Cardiac muscle cell (in vitro differentiated cells and primary cell): ENCODE measurements around the gene FLNA. TPM values are rescaled to one million over a fixed set of nuclear protein-coding genes. Genes with fewer than 3 reads are reported as not detected.

Experiments
- DNase-seq, 2 donors: peaks; one replicate each; pipeline versions ENCODE4 v3.0.0 to v3.0.0-alpha.2; 2010 to 2017; ENCODE audit warnings: low read depth in 1 of 2, low spot score in 1 of 2
- H3K27ac ChIP-seq: fragments of 200-600 bp; sonication (generic); 2 replicates; pipeline ENCODE4 v1.5.1; 2016
- H3K27me3 ChIP-seq: fragments of 200-600 bp; sonication (generic); 2 replicates; pipeline ENCODE4 v1.6.0; 2016; ENCODE audit warnings: control low read depth
- H3K36me3 ChIP-seq: fragments of 200-600 bp; sonication (generic); 2 replicates; pipeline ENCODE4 v1.5.1; 2016; ENCODE audit warnings: control low read depth
- H3K4me1 ChIP-seq: fragments of 200-600 bp; sonication (generic); 2 replicates; pipeline ENCODE4 v1.8.1; 2017; ENCODE audit warnings: low read depth, mild to moderate bottlenecking, mixed run types
- H3K4me3 ChIP-seq: fragments of 200-600 bp; sonication (generic); 2 replicates; pipeline ENCODE4 v1.5.1; 2016; ENCODE audit warnings: mild to moderate bottlenecking
- H3K9me3 ChIP-seq: fragments of 200-600 bp; sonication (generic); 2 replicates; pipeline ENCODE4 v1.5.1; 2017; ENCODE audit warnings: low read depth, mild to moderate bottlenecking, control low read depth
- polyA plus RNA-seq: library from polyadenylated mRNA; unstranded; fragments of >200 nt; fragmentation: Nextera tagmentation; extraction: Ambion mirVana; gene quantifications from 2 replicates; pipeline ENCODE4 v1.2.1, GENCODE V29; 2016
- total RNA-seq: library from RNA; depleted of rRNA; stranded (reverse); fragments of >200 nt; gene quantifications from 2 replicates; pipeline ENCODE4 v1.2.3, GENCODE V29; 2016
- TF ChIP-seq, protein P1 (sequence below): IDR thresholded peaks from 2 replicates; pipeline ENCODE4 v1.5.1; 2012; ENCODE audit warnings: low read depth, mild to moderate bottlenecking, low read length

Gene FLNA
- total and polyA plus RNA-seq, 2 experiments from 2014 or later = 341 to 447 TPM

DNA sequence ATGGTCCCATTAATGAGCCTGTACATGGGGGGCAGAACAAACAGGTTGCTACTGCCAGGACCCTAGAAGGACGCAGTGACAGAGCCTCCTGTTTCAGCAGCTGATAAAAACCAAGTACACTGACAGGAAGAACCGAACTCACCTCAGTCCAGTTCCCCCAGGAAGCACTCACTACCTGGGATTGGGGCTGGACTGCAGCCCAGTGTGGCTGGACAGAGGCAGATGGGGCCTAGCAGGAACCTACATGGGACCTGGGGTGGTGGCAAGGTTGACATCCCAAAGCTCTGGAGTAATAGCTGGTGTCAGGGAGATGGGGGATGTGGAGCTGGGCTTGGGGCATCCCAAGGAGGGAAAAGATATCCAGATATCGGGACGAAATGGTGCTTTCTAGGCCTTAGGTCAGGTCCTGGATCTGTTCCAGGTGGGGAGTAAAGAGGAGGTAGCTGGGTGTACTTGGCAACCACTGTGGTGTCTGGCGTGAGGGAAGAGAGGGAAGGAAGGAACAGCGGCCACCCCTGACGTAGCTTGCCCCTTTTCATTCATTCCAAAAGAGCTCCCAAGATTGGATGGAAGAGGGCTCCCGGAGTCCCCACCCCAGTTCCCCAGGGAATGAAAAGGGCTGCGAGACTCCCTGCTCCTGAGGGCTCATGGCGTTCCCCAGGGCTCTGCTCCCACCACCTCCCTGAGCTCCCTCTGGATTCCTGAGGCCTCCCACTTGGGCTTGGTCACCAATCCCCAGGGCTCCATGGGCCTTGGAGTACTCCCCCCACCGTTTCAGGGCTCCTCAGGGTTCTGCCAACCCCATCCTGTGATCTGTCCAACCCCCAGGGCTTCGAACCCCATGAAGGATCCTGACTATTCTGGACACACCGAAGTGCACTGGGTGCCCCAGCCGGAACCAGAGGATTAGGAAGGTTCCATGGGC is 9.2 kb upstream of the FLNA start:
- TF ChIP-seq, protein P1, sequence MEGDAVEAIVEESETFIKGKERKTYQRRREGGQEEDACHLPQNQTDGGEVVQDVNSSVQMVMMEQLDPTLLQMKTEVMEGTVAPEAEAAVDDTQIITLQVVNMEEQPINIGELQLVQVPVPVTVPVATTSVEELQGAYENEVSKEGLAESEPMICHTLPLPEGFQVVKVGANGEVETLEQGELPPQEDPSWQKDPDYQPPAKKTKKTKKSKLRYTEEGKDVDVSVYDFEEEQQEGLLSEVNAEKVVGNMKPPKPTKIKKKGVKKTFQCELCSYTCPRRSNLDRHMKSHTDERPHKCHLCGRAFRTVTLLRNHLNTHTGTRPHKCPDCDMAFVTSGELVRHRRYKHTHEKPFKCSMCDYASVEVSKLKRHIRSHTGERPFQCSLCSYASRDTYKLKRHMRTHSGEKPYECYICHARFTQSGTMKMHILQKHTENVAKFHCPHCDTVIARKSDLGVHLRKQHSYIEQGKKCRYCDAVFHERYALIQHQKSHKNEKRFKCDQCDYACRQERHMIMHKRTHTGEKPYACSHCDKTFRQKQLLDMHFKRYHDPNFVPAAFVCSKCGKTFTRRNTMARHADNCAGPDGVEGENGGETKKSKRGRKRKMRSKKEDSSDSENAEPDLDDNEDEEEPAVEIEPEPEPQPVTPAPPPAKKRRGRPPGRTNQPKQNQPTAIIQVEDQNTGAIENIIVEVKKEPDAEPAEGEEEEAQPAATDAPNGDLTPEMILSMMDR = no peak
- no peak for DNase-seq
- H3K27me3 ChIP-seq = no peaks in the 10 kb centered on the region
- no peak overlapping the region for H3K27ac ChIP-seq
- no peaks in the 10 kb centered on the region for H3K4me1 ChIP-seq
- H3K9me3 ChIP-seq = no peaks in the 10 kb centered on the region
- no peak overlapping the region for H3K4me3 ChIP-seq
- no peaks in the 10 kb centered on the region for H3K36me3 ChIP-seq

DNA sequence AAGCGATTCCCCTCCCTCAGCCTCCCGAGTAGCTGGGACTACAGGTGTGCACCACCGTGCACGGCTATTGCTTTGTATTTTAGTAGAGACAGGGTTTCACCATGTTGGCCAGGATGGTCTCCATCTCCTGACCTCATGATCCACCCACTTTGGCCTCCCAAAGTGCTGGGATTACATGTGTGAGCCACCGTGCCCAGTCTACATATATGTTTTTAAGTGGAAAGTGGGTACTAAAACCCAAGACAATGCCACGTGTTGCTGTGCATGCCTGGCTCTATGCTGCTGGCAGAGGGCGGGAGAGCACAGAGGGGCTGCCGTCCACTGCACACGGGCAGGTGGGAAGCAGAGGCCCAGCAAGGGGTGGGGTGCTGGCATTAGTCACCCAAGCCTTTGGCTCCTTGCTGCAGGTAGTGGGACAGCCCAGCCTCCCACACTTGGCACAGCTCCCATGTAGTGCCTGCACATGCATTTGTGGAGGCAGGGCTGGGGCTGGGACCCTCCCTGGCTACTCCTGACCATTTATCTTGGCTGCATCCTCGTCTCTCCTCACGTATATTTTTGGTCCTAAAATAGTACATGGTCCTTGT is 8.1 kb upstream of the FLNA start:
- DNase-seq = no peak
- Histone ChIP-seq H3K4me1 (no peaks in the 10 kb centered on the region), H3K9me3 (no peaks in the 10 kb centered on the region), H3K36me3 (no peaks in the 10 kb centered on the region), H3K27ac (no peak overlapping the region), H3K4me3 (no peak overlapping the region), H3K27me3 (no peaks in the 10 kb centered on the region)
- TF ChIP-seq, protein P1 = no peak

- H3K4me3 ChIP-seq = no peak overlapping the region
- H3K9me3 ChIP-seq = no peaks in the 10 kb centered on the region
- no peaks in the 10 kb centered on the region for H3K4me1 ChIP-seq
- TF ChIP-seq, protein P1 = no peak
- DNase-seq = no peak
- no peak overlapping the region for H3K27ac ChIP-seq
- H3K36me3 ChIP-seq = no peaks in the 10 kb centered on the region
- H3K27me3 ChIP-seq = no peaks in the 10 kb centered on the region
Measured at GRCh38 chrX:154381271-154381670, 6.8 kb upstream of the FLNA start.

DNA sequence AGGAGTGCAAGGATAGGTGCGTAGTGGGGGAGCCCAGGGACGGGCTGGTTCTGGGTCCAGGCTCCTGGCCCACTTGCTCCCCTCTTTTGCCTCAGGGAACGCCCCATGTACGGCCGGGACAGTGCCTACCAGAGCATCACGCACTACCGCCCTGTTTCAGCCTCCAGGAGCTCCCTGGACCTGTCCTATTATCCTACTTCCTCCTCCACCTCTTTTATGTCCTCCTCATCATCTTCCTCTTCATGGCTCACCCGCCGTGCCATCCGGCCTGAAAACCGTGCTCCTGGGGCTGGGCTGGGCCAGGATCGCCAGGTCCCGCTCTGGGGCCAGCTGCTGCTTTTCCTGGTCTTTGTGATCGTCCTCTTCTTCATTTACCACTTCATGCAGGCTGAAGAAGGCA is 6.4 kb upstream of the FLNA start:
- no peaks in the 10 kb centered on the region for H3K36me3 ChIP-seq
- no peaks in the 10 kb centered on the region for H3K9me3 ChIP-seq
- no peaks in the 10 kb centered on the region for H3K27me3 ChIP-seq
- H3K4me1 ChIP-seq = no peaks in the 10 kb centered on the region
- H3K4me3 ChIP-seq = no peak overlapping the region
- TF ChIP-seq, protein P1 = no peak
- no peak for DNase-seq
- H3K27ac ChIP-seq = no peak overlapping the region

GRCh38 chrX:154380153-154380552 is 5.7 kb upstream of the FLNA start:
- no peaks in the 10 kb centered on the region for H3K27me3 ChIP-seq
- peak overlapping the region; percentile 93 for H3K4me3 ChIP-seq
- no peaks in the 10 kb centered on the region for H3K36me3 ChIP-seq
- TF ChIP-seq, protein P1 = no peak
- no peaks in the 10 kb centered on the region for H3K9me3 ChIP-seq
- DNase-seq = peak in 1 of 2 donors; percentile 6
- H3K4me1 ChIP-seq = no peaks in the 10 kb centered on the region
- H3K27ac ChIP-seq = peak overlapping the region; percentile 99
